KMS-11 (cell line): ENCODE results near the gene TRIM29.
"Not testable (repeated sequence)": the region's sequence is repeated elsewhere in the genome, so short reads cannot be mapped to it uniquely, and the experiment has no call there.

Source experiments
- H2AFZ ChIP-seq: fragments of 200-600 bp; sonication (generic); 2 replicates; pipeline ENCODE4 v1.6.1; 2016; ENCODE audit warnings: antibody characterized with exemption, mixed run types, low read depth
- H3K27ac ChIP-seq: fragments of 200-600 bp; sonication (generic); 2 replicates; pipeline ENCODE4 v1.6.1; 2016; ENCODE audit warnings: mild to moderate bottlenecking, mixed run types
- H3K27me3 ChIP-seq: fragments of 200-600 bp; sonication (generic); 2 replicates; pipeline ENCODE4 v1.6.1; 2017; ENCODE audit warnings: mild to moderate bottlenecking, low read depth, mixed run types, moderate library complexity; ENCODE audit not compliant: insufficient read depth
- H3K36me3 ChIP-seq: fragments of 200-600 bp; sonication (generic); 2 replicates; pipeline ENCODE4 v1.6.1; 2017; ENCODE audit warnings: mild to moderate bottlenecking, mixed run types; ENCODE audit not compliant: insufficient read depth
- H3K4me1 ChIP-seq: fragments of 200-600 bp; sonication (generic); 2 replicates; pipeline ENCODE4 v1.6.1; 2016; ENCODE audit warnings: mild to moderate bottlenecking, low read depth, mixed run types; ENCODE audit not compliant: poor library complexity, severe bottlenecking
- H3K4me2 ChIP-seq: fragments of 200-600 bp; sonication (generic); 2 replicates; pipeline ENCODE4 v1.7.0; 2016; ENCODE audit warnings: mild to moderate bottlenecking, mixed run types
- H3K4me3 ChIP-seq: fragments of 200-600 bp; sonication (generic); IDR thresholded peaks from 2 replicates; pipeline ENCODE4 v1.6.1; 2017; ENCODE audit warnings: low read depth, low read length, mixed read lengths; ENCODE audit not compliant: insufficient read depth
- H3K79me2 ChIP-seq: fragments of 200-600 bp; sonication (generic); 2 replicates; pipeline ENCODE4 v1.6.1; 2016; ENCODE audit warnings: low read depth, mixed run types; ENCODE audit not compliant: insufficient read depth
- H3K9ac ChIP-seq: fragments of 200-600 bp; sonication (generic); 2 replicates; pipeline ENCODE4 v1.6.1; 2016; ENCODE audit warnings: mild to moderate bottlenecking, mixed run types
- H4K20me1 ChIP-seq: fragments of 200-600 bp; sonication (generic); 2 replicates; pipeline ENCODE4 v1.6.1; 2016; ENCODE audit warnings: mild to moderate bottlenecking, mixed run types; ENCODE audit not compliant: insufficient read depth
- TF ChIP-seq, protein P1 (sequence below): fragments of 200-600 bp; sonication (generic); conservative IDR thresholded peaks from 2 replicates; pipeline ENCODE4 v1.6.1; 2017; ENCODE audit warnings: low read depth, mild to moderate bottlenecking, antibody characterized with exemption, low read length, moderate library complexity, mixed read lengths

The TRIM29 gene

DNA sequence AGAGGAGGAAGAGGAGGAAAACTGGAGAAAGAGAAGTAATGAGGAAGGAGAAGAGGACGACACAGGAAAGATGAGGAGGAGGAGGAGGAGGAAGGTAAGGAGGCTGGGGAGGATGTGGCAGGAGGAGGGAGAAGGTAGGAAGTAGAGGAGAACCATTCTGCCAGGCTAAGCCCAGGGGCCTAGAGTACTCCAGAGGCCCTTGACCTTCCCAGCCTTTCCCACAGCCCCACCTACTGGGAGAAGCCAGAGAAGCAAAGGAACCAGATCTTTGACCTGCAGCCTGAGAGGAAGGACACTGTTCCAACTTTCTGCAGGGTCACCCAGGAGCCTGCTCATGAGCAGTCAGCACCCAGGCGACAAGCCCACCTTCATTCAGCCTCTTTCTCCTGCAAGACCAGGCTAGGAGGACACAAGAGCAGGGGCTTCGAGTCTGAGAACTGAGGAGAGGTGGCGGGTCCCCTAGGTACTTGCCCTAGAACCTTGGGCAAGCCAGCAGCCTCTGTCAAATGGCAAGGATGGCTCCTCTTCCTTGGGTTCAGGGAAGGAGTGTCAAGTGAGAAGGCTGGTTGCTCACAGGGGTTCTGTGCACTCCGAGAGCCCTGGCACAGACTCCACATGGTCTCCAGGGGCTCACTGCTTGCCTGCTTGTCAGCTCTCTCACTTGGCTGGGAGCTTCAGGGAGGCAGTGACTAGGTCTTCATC lies 45.0 kb upstream of the TRIM29 start:
- H2AFZ ChIP-seq = no peak overlapping the region
- H3K4me2 ChIP-seq = no peak overlapping the region
- no peak overlapping the region for H3K27ac ChIP-seq
- no peaks in the 10 kb centered on the region for H3K27me3 ChIP-seq
- H3K9ac ChIP-seq = no peak overlapping the region
- TF ChIP-seq, protein P1, sequence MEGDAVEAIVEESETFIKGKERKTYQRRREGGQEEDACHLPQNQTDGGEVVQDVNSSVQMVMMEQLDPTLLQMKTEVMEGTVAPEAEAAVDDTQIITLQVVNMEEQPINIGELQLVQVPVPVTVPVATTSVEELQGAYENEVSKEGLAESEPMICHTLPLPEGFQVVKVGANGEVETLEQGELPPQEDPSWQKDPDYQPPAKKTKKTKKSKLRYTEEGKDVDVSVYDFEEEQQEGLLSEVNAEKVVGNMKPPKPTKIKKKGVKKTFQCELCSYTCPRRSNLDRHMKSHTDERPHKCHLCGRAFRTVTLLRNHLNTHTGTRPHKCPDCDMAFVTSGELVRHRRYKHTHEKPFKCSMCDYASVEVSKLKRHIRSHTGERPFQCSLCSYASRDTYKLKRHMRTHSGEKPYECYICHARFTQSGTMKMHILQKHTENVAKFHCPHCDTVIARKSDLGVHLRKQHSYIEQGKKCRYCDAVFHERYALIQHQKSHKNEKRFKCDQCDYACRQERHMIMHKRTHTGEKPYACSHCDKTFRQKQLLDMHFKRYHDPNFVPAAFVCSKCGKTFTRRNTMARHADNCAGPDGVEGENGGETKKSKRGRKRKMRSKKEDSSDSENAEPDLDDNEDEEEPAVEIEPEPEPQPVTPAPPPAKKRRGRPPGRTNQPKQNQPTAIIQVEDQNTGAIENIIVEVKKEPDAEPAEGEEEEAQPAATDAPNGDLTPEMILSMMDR = no peak
- H3K79me2 ChIP-seq = no peaks in the 10 kb centered on the region
- no peaks in the 10 kb centered on the region for H3K4me1 ChIP-seq
- no peaks in the 10 kb centered on the region for H4K20me1 ChIP-seq
- no peaks in the 10 kb centered on the region for H3K36me3 ChIP-seq
- H3K4me3 ChIP-seq = no peak overlapping the region

DNA sequence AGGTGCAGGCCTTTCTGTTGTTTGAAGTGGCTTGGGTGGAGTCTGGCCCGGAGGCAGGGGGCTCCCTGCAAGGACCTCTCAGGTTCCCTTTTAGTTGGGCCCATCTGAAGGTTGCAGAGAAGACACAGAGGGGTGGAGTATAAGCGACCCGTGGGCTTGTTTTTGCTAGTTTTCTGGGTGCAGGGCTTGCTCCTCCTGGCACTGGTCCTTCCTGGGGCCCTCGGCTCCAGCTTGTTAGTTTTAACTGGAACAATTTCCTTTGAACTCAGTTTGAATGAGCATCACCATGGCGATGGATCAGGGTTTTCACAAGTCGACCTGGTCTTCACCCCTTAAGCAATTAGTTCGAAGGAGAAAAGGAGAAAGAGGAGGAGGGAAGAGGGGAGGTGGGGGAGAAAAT lies 44.5 kb upstream of the TRIM29 start:
- Histone ChIP-seq H3K4me2 (no peak overlapping the region), H3K27ac (no peak overlapping the region), H2AFZ (no peak overlapping the region), H3K79me2 (no peaks in the 10 kb centered on the region), H3K4me1 (no peaks in the 10 kb centered on the region), H3K9ac (no peak overlapping the region), H3K4me3 (no peak overlapping the region), H3K36me3 (no peaks in the 10 kb centered on the region), H4K20me1 (no peaks in the 10 kb centered on the region), H3K27me3 (no peaks in the 10 kb centered on the region)
- TF ChIP-seq, protein P1 = no peak

DNA sequence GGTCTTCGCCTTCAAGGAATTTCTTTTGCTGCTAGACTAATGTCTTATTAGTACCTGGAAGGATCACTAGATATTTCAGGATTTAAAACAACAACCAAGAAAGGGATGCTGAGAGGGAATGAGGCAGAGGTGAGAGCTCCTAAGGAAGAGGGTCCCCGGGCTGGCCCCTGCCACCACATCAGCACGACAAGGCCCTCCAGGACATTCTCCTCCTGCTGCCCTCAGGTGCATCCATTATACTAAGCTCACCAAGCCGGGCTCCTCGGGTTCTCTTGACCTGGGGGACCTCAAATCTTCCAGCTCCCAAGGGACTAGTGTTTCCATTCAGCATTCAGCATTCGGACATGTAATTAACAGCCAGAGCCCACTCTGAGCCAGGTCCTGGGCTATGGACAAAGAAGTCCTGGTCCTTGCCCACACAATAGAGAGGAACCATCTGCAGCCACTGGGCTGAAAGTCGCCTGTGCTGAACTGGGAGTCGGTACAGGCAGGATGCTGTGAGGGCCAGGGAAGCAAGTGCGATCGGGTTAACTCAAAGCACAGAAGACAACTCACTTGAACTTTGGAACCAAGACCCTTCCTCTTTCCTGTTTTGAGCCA lies 43.6 kb upstream of the TRIM29 start:
- Histone ChIP-seq H3K79me2 (no peaks in the 10 kb centered on the region), H3K9ac (no peak overlapping the region), H3K4me2 (no peak overlapping the region), H3K4me3 (no peak overlapping the region), H3K36me3 (no peaks in the 10 kb centered on the region), H3K27ac (no peak overlapping the region), H3K4me1 (no peaks in the 10 kb centered on the region), H4K20me1 (no peaks in the 10 kb centered on the region), H3K27me3 (no peaks in the 10 kb centered on the region), H2AFZ (no peak overlapping the region)
- TF ChIP-seq, protein P1 = no peak

DNA sequence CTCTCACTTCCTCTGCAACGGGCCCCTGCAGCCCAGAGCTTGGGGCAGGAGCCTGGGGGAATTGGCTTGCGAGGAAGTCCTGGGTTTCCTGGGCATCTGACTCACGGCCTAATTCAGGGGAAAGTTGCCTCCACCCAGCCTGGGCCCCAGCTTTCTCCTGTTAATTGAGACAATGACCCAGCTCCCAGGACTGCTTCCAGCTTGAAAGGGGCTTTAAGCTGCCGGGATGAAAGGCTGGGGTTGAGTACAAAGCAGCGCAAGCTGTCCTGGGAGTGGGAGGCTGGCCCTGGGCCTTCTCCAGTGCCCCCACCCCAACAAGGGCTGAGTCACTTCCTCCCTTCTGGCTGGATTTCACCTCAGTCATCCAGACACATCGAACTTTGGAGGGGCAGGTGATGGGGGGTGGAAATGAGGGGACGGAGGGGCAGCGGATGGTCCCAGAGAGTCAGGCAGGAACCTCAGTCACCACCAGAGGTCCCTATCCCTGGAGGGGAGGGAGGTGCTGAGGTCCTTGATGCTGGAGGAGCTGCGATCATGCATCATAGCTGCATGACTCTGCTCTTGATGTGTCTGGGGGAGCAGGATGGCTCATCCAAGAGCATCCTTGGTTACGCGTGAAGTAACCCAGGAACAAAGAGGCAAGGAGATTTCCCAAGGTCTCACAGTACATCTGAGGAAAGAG lies 42.8 kb upstream of the TRIM29 start:
- no peaks in the 10 kb centered on the region for H3K4me1 ChIP-seq
- no peaks in the 10 kb centered on the region for H4K20me1 ChIP-seq
- H3K4me2 ChIP-seq = no peak overlapping the region
- no peaks in the 10 kb centered on the region for H3K27me3 ChIP-seq
- TF ChIP-seq, protein P1 = no peak
- H3K4me3 ChIP-seq = no peak overlapping the region
- H2AFZ ChIP-seq = no peak overlapping the region
- no peak overlapping the region for H3K9ac ChIP-seq
- H3K79me2 ChIP-seq = no peaks in the 10 kb centered on the region
- H3K36me3 ChIP-seq = no peaks in the 10 kb centered on the region
- no peak overlapping the region for H3K27ac ChIP-seq

DNA sequence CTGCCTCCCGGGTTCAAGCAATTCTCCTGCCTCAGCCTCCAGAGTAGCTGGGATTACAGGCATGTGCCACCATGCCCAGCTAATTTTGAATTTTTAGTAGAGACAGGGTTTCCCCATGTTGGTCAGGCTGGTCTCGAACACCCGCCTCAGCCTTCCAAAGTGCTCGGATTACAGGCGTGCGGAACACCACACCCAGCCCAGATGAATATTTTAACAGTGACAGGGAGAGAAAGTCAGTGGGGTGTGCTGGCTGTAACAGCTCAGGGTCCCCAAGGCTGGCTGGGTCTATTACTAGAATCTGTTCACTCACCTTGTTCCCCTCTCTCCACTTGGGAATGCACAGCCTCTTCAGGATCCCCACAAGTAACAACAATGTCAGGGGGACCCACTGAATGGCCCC lies 42.1 kb upstream of the TRIM29 start:
- not testable (repeated sequence) for H3K4me3 ChIP-seq, H3K27me3 ChIP-seq, H3K27ac ChIP-seq, H3K4me2 ChIP-seq, H3K36me3 ChIP-seq, H3K9ac ChIP-seq, H3K4me1 ChIP-seq, H3K79me2 ChIP-seq, H2AFZ ChIP-seq, H4K20me1 ChIP-seq
